Measurements from ENCODE around the gene POU2AF1.

POU2AF1 gene

GRCh38 chr11:111350811-111351210 lies 28.3 kb downstream of the POU2AF1 start:
- Histone ChIP-seq H3K4me3 (replicated peaks; ENCODE audit: low read depth, low read length) (no peak overlapping the region), H3K27me3 (replicated peaks; ENCODE audit: control insufficient read depth, insufficient read depth, low read length) (no peaks in the 10 kb centered on the region), H3K36me3 (ENCODE audit: control insufficient read depth, insufficient read depth, low read length) (peaks cover 28% of the 10 kb centered on the region)
- TF ChIP-seq CTCF (IDR thresholded peaks at IDR 0.05; ENCODE audit: insufficient read depth, low read length, poor library complexity, severe bottlenecking): no peak
- DNase-seq (ENCODE audit: extremely low read depth, insufficient read length): no peak

- no peaks in the 10 kb centered on the region for H3K27me3 ChIP-seq (replicated peaks; ENCODE audit: control insufficient read depth, insufficient read depth, low read length)
- no peak for TF ChIP-seq CTCF (IDR thresholded peaks at IDR 0.05; ENCODE audit: insufficient read depth, low read length, poor library complexity, severe bottlenecking)
These were observed 29.8 kb downstream of the POU2AF1 start for GRCh38 chr11:111349191-111349695.

GRCh38 chr11:111348147-111348546 lies 30.9 kb downstream of the POU2AF1 start:
- H3K27me3 ChIP-seq (replicated peaks; ENCODE audit: control insufficient read depth, insufficient read depth, low read length): no peaks in the 10 kb centered on the region
- no peak for TF ChIP-seq CTCF (IDR thresholded peaks at IDR 0.05; ENCODE audit: insufficient read depth, low read length, poor library complexity, severe bottlenecking)
- H3K4me3 ChIP-seq (replicated peaks; ENCODE audit: low read depth, low read length): no peak overlapping the region
- no peak for DNase-seq (ENCODE audit: extremely low read depth, insufficient read length)
- H3K36me3 ChIP-seq (ENCODE audit: control insufficient read depth, insufficient read depth, low read length): peaks cover 9% of the 10 kb centered on the region

More at GRCh38 chr11:111349191-111349695, 29.8 kb downstream of the POU2AF1 start:
- no peak for DNase-seq (ENCODE audit: extremely low read depth, insufficient read length)
- H3K4me3 ChIP-seq (replicated peaks; ENCODE audit: low read depth, low read length): no peak overlapping the region
- H3K36me3 ChIP-seq (ENCODE audit: control insufficient read depth, insufficient read depth, low read length): peaks cover 16% of the 10 kb centered on the region

- H3K4me3 ChIP-seq (replicated peaks; ENCODE audit: low read depth, low read length): no peak overlapping the region
- H3K27me3 ChIP-seq (replicated peaks; ENCODE audit: control insufficient read depth, insufficient read depth, low read length): no peaks in the 10 kb centered on the region
- H3K36me3 ChIP-seq (ENCODE audit: control insufficient read depth, insufficient read depth, low read length): peaks cover 6% of the 10 kb centered on the region
- no peak for TF ChIP-seq CTCF (IDR thresholded peaks at IDR 0.05; ENCODE audit: insufficient read depth, low read length, poor library complexity, severe bottlenecking)
- DNase-seq (ENCODE audit: extremely low read depth, insufficient read length): no peak
These were observed 31.4 kb downstream of the POU2AF1 start for GRCh38 chr11:111347723-111348115.

GRCh38 chr11:111347002-111347722 lies 31.9 kb downstream of the POU2AF1 start:
- DNase-seq (ENCODE audit: extremely low read depth, insufficient read length): no peak
- peaks cover 3% of the 10 kb centered on the region for H3K36me3 ChIP-seq (ENCODE audit: control insufficient read depth, insufficient read depth, low read length)
- no peaks in the 10 kb centered on the region for H3K27me3 ChIP-seq (replicated peaks; ENCODE audit: control insufficient read depth, insufficient read depth, low read length)
- H3K4me3 ChIP-seq (replicated peaks; ENCODE audit: low read depth, low read length): no peak overlapping the region
- TF ChIP-seq CTCF (IDR thresholded peaks at IDR 0.05; ENCODE audit: insufficient read depth, low read length, poor library complexity, severe bottlenecking): no peak
